H9 (cell line): ENCODE results near the gene MEF2A. TPM values are rescaled to one million over a fixed set of nuclear protein-coding genes. Genes with fewer than 3 reads are reported as not detected.

ENCODE experiments used
- DNase-seq: peaks from one replicate; pipeline ENCODE4 v3.0.0-alpha.2; 2017
- H2AFZ ChIP-seq: one replicate; pipeline ENCODE4 v1.6.1; 2013; ENCODE audit warnings: mild to moderate bottlenecking, low read length, control low read depth, moderate library complexity
- H2AK5ac ChIP-seq: 2 replicates; pipeline ENCODE4 v1.6.1; 2013; ENCODE audit warnings: low read length, control low read depth, mixed read lengths; ENCODE audit not compliant: insufficient read length
- H2BK120ac ChIP-seq: one replicate; pipeline ENCODE4 v1.6.1; 2013; ENCODE audit warnings: low read depth, mild to moderate bottlenecking, low read length, control low read depth, inconsistent platforms; ENCODE audit not compliant: poor library complexity, severe bottlenecking
- H2BK12ac ChIP-seq: 2 replicates; pipeline ENCODE4 v1.6.1; 2013; ENCODE audit warnings: low read length, control low read depth, mixed read lengths, low read depth; ENCODE audit not compliant: insufficient read length
- H2BK15ac ChIP-seq: 2 replicates; pipeline ENCODE4 v1.6.1; 2013; ENCODE audit warnings: low read depth, low read length, control low read depth
- H2BK20ac ChIP-seq: one replicate; pipeline ENCODE4 v1.6.1; 2013; ENCODE audit warnings: low read depth, mild to moderate bottlenecking, low read length, control low read depth, inconsistent platforms; ENCODE audit not compliant: poor library complexity, severe bottlenecking
- H2BK5ac ChIP-seq: 2 replicates; pipeline ENCODE4 v1.6.1; 2013; ENCODE audit warnings: low read length, control low read depth, mixed read lengths; ENCODE audit not compliant: insufficient read length
- H3K14ac ChIP-seq: 2 replicates; pipeline ENCODE4 v1.6.1; 2013; ENCODE audit warnings: low read length, control low read depth; ENCODE audit not compliant: insufficient read depth
- H3K18ac ChIP-seq: 2 replicates; pipeline ENCODE4 v1.6.1; 2013; ENCODE audit warnings: low read depth, mild to moderate bottlenecking, mixed read lengths, low read length, control low read depth; ENCODE audit not compliant: insufficient read length
- H3K23ac ChIP-seq: 2 replicates; pipeline ENCODE4 v1.6.1; 2013; ENCODE audit warnings: low read length, control low read depth, mixed read lengths, low read depth; ENCODE audit not compliant: insufficient read length
- H3K23me2 ChIP-seq: 2 replicates; pipeline ENCODE4 v1.6.1; 2013; ENCODE audit warnings: low read depth, mild to moderate bottlenecking, mixed read lengths, low read length, control low read depth; ENCODE audit not compliant: insufficient read length, poor library complexity, severe bottlenecking
- H3K27ac ChIP-seq: 2 replicates; pipeline ENCODE4 v1.5.1; 2013; ENCODE audit warnings: low read length, control low read depth, mixed read lengths, low read depth; ENCODE audit not compliant: insufficient read length
- H3K27me3 ChIP-seq: 2 replicates; pipeline ENCODE4 v1.6.1; 2013; ENCODE audit warnings: low read length, control low read depth, inconsistent platforms; ENCODE audit not compliant: insufficient read depth
- H3K4ac ChIP-seq: 2 replicates; pipeline ENCODE4 v1.6.1; 2013; ENCODE audit warnings: low read depth, mild to moderate bottlenecking, control low read depth, inconsistent platforms, low read length, moderate library complexity
- H3K4me1 ChIP-seq: 2 replicates; pipeline ENCODE4 v1.6.1; 2013; ENCODE audit warnings: low read length, control low read depth, inconsistent platforms; ENCODE audit not compliant: insufficient read depth
- H3K4me2 ChIP-seq: 2 replicates; pipeline ENCODE4 v1.6.1; 2013; ENCODE audit warnings: low read length, control low read depth, mixed read lengths; ENCODE audit not compliant: insufficient read length, insufficient read depth
- H3K56ac ChIP-seq: 2 replicates; pipeline ENCODE4 v1.6.1; 2013; ENCODE audit warnings: low read depth, mild to moderate bottlenecking, mixed read lengths, low read length, control low read depth; ENCODE audit not compliant: insufficient read length
- H3K79me1 ChIP-seq: 2 replicates; pipeline ENCODE4 v1.6.1; 2013; ENCODE audit warnings: low read depth, mild to moderate bottlenecking, moderate library complexity, low read length, control low read depth, inconsistent platforms; ENCODE audit not compliant: insufficient read depth, poor library complexity, severe bottlenecking
- H3K79me2 ChIP-seq: 2 replicates; pipeline ENCODE4 v1.6.1; 2013; ENCODE audit warnings: low read length, control low read depth, inconsistent platforms; ENCODE audit not compliant: insufficient read depth
- H3K9ac ChIP-seq: 2 replicates; pipeline ENCODE4 v1.6.1; 2013; ENCODE audit warnings: low read length, control low read depth, mixed read lengths; ENCODE audit not compliant: insufficient read length; ENCODE audit errors: extremely low read depth
- H3K9me3 ChIP-seq: one replicate; pipeline ENCODE4 v1.6.1; 2013; ENCODE audit warnings: low read depth, low read length, inconsistent platforms; ENCODE audit not compliant: control insufficient read depth
- H3T11ph ChIP-seq: one replicate; pipeline ENCODE4 v1.6.1; 2013; ENCODE audit warnings: mild to moderate bottlenecking, low read length, control low read depth, inconsistent platforms
- H4K20me1 ChIP-seq: one replicate; pipeline ENCODE4 v1.6.1; 2013; ENCODE audit not compliant: control insufficient read depth, insufficient read length, insufficient read depth
- H4K5ac ChIP-seq: 2 replicates; pipeline ENCODE4 v1.6.1; 2013; ENCODE audit warnings: low read depth, mild to moderate bottlenecking, mixed read lengths, low read length, control low read depth; ENCODE audit not compliant: insufficient read length
- H4K8ac ChIP-seq: replicated peaks from 2 replicates; pipeline ENCODE4 v1.6.1; 2013; ENCODE audit warnings: low read length, control low read depth, mixed read lengths, low read depth; ENCODE audit not compliant: insufficient read length
- H4K91ac ChIP-seq: 2 replicates; pipeline ENCODE4 v1.6.1; 2013; ENCODE audit warnings: low read depth, mild to moderate bottlenecking, moderate library complexity, mixed read lengths, low read length, control low read depth; ENCODE audit not compliant: insufficient read length
- H3K27ac Mint-ChIP-seq, 3 experiments: 2 replicates in 2 of 3; 3 replicates in 1 of 3; pipeline ENCODE4 v1.8.0; 2020 to 2021; ENCODE audit warnings: mixed read lengths in 3 of 3, mild to moderate bottlenecking in 1 of 3, moderate library complexity in 1 of 3
- H3K27me3 Mint-ChIP-seq: 2 replicates; pipeline ENCODE4 v1.8.0; 2021; ENCODE audit warnings: low read depth, mild to moderate bottlenecking, moderate library complexity, mixed read lengths
- H3K36me3 Mint-ChIP-seq, 3 experiments: 2 replicates in 2 of 3; 3 replicates in 1 of 3; pipeline ENCODE4 v1.8.0; 2020 to 2021; ENCODE audit warnings: low read depth in 3 of 3, mixed read lengths in 3 of 3; ENCODE audit not compliant: insufficient read depth in 1 of 3
- H3K4me1 Mint-ChIP-seq, 2 experiments: 2 replicates each; pipeline ENCODE4 v1.8.0; 2020; ENCODE audit warnings: mixed read lengths in 2 of 2
- H3K4me3 Mint-ChIP-seq, 2 experiments: 2 replicates in 1 of 2; 3 replicates in 1 of 2; pipeline ENCODE4 v1.8.0; 2020 to 2021; ENCODE audit warnings: mild to moderate bottlenecking in 2 of 2, mixed read lengths in 2 of 2, moderate library complexity in 1 of 2
- H3K9me3 Mint-ChIP-seq, 2 experiments: 2 replicates in 1 of 2; 3 replicates in 1 of 2; pipeline ENCODE4 v1.8.0; 2020; ENCODE audit warnings: mild to moderate bottlenecking in 2 of 2, mixed read lengths in 2 of 2, moderate library complexity in 1 of 2
- WGBS: extraction: QIAGEN DNeasy Blood & Tissue Kit; methylation state at CpG from one replicate; pipeline ENCODE4 v1.1.7; 2013; ENCODE audit warnings: missing lambda C conversion rate, low lambda C conversion rate, mixed read lengths; ENCODE audit not compliant: insufficient read length; ENCODE audit errors: extremely low coverage; 5-methylcytosine and 5-hydroxymethylcytosine counted together
- total RNA-seq: library from RNA; stranded (reverse); gene quantifications from 2 replicates; pipeline ENCODE4 v1.2.1, GENCODE V29; 2021
- TF ChIP-seq, protein P1 (sequence below): fragments of 200-600 bp; sonication (generic); conservative IDR thresholded peaks from 3 replicates; pipeline ENCODE4 v1.8.0; 2021; ENCODE audit warnings: antibody characterized with exemption, mild to moderate bottlenecking

MEF2A gene
- total RNA-seq, 1 experiment from 2014 or later = 20.7 TPM

DNA sequence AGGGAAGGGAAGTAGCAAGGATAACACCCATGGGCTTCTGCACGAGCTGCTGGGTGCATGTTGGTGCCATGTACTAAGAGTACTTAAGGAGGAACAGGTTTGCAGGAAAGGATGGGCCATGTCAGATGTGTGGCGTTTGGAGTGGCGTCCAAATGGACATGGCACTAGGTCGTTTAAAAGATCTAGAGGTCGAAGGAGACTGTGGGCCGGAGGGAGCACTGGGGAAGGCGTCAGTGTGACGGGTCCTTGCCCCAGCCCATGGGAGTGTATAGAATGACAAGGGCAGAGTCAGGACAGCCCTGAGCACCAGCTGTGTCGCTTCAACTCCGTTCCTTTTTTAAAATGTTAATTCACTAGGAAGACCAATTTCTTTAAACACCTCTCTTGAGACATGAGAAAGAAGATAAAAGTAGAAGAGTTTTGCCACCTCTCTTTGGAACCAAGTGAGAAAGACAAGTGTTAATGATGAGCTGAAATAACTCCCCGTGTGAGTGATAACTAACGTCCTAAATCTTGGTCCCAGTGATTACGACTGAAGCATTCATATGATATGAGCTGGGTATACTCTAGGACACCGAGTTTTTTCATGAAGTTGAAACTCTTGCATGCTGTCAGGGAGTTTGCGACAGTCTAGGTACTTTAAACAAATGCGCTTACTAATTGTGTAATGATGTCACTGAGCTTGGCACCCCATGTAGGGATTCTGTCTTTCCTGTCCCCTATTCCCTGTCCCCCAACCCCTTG, 143.6 kb downstream of the MEF2A start:
- H3K23ac ChIP-seq = no peak overlapping the region
- no peaks in the 10 kb centered on the region for H3K79me1 ChIP-seq
- Mint-ChIP-seq H3K4me1 (peaks cover 5 to 9% of the 10 kb centered on the region in 2 experiments), H3K9me3 (no peaks in the 10 kb centered on the region), H3K27ac (peak overlapping the region in 2 of 3 experiments; percentile 7 to 11; a peak in 3 of 7 replicates), H3K36me3 (peaks cover 7 to 30% (median 17%) of the 10 kb centered on the region in 3 experiments; a peak in 5 of 7 replicates), H3K4me3 (no peak overlapping the region), H3K27me3 (no peaks in the 10 kb centered on the region)
- H4K8ac ChIP-seq = no peak overlapping the region
- no peak overlapping the region for H2AK5ac ChIP-seq
- no CpG with 5 or more reads among the region's 16 CpGs for WGBS
- no peak for DNase-seq
- no peak overlapping the region for H3T11ph ChIP-seq
- H2BK120ac ChIP-seq = no peak overlapping the region
- H3K4ac ChIP-seq = no peak overlapping the region
- no peaks in the 10 kb centered on the region for H3K79me2 ChIP-seq
- no peaks in the 10 kb centered on the region for H3K27me3 ChIP-seq
- no peak overlapping the region for H2BK12ac ChIP-seq
- no peaks in the 10 kb centered on the region for H3K23me2 ChIP-seq
- TF ChIP-seq, protein P1, sequence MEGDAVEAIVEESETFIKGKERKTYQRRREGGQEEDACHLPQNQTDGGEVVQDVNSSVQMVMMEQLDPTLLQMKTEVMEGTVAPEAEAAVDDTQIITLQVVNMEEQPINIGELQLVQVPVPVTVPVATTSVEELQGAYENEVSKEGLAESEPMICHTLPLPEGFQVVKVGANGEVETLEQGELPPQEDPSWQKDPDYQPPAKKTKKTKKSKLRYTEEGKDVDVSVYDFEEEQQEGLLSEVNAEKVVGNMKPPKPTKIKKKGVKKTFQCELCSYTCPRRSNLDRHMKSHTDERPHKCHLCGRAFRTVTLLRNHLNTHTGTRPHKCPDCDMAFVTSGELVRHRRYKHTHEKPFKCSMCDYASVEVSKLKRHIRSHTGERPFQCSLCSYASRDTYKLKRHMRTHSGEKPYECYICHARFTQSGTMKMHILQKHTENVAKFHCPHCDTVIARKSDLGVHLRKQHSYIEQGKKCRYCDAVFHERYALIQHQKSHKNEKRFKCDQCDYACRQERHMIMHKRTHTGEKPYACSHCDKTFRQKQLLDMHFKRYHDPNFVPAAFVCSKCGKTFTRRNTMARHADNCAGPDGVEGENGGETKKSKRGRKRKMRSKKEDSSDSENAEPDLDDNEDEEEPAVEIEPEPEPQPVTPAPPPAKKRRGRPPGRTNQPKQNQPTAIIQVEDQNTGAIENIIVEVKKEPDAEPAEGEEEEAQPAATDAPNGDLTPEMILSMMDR = no peak
- H4K20me1 ChIP-seq = no peaks in the 10 kb centered on the region
- H4K91ac ChIP-seq = no peak overlapping the region
- no peak overlapping the region for H4K5ac ChIP-seq
- no peaks in the 10 kb centered on the region for H3K4me1 ChIP-seq
- H2BK20ac ChIP-seq = no peak overlapping the region
- no peak overlapping the region for H3K56ac ChIP-seq
- H2AFZ ChIP-seq = no peak overlapping the region
- H2BK5ac ChIP-seq = no peak overlapping the region
- no peak overlapping the region for H3K4me2 ChIP-seq
- H3K9ac ChIP-seq = no peak overlapping the region
- H3K27ac ChIP-seq = no peak overlapping the region
- no peaks in the 10 kb centered on the region for H3K9me3 ChIP-seq
- H2BK15ac ChIP-seq = no peak overlapping the region
- no peak overlapping the region for H3K18ac ChIP-seq
- no peak overlapping the region for H3K14ac ChIP-seq
